K562 (cell line): ENCODE data around the gene CD1D. TPM values are rescaled to one million over a fixed set of nuclear protein-coding genes. Genes with fewer than 3 reads are reported as not detected.
A peak's percentile ranks its signal among the peaks of the same experiment; 100 is the strongest.

Experiments used
- BRF2 ChIP-seq: IDR thresholded peaks from 3 replicates; pipeline ENCODE4 v1.6.1; 2011; ENCODE audit warnings: borderline replicate concordance, mild to moderate bottlenecking; ENCODE audit not compliant: insufficient read length, insufficient read depth
- ELF1 ChIP-seq: fragments of 200-800 bp; sonication (Bioruptor generic); IDR thresholded peaks from 2 replicates; pipeline ENCODE4 v1.6.1; 2016; ENCODE audit warnings: missing genetic modification characterization, missing compliant biosample characterization
- FOSL1 ChIP-seq: fragments of 200-800 bp; sonication (Bioruptor generic); conservative IDR thresholded peaks from 2 replicates; pipeline ENCODE4 v1.6.1; 2016; ENCODE audit warnings: missing genetic modification characterization, missing compliant biosample characterization
- HMBOX1 ChIP-seq: sonication (generic); IDR thresholded peaks from 2 replicates; pipeline ENCODE4 v1.6.1; 2016
- HNRNPUL1 ChIP-seq: fragments of 200-400 bp; formaldehyde crosslinking; IDR thresholded peaks from 2 replicates; pipeline ENCODE4 v1.6.1; 2017; ENCODE audit warnings: low read length
- MTA3 ChIP-seq: fragments of 450-650 bp; formaldehyde crosslinking; IDR thresholded peaks from 2 replicates; pipeline ENCODE4 v1.6.1; 2017; ENCODE audit warnings: mild to moderate bottlenecking, borderline replicate concordance
- POLR2B ChIP-seq: fragments of 450-650 bp; IDR thresholded peaks from 2 replicates; pipeline ENCODE4 v1.6.1; 2018; ENCODE audit warnings: low read depth; ENCODE audit not compliant: partially characterized antibody
- POLR2G ChIP-seq: fragments of 200-400 bp; formaldehyde crosslinking; IDR thresholded peaks from 2 replicates; pipeline ENCODE4 v1.6.1; 2017; ENCODE audit warnings: low read depth, mild to moderate bottlenecking, antibody characterized with exemption, low read length, moderate library complexity
- PTTG1 ChIP-seq: fragments of 450-650 bp; IDR thresholded peaks from 2 replicates; pipeline ENCODE4 v1.6.1; 2016; ENCODE audit warnings: low read depth, mild to moderate bottlenecking, missing genetic modification characterization, missing compliant biosample characterization
- SNRNP70 ChIP-seq: fragments of 200-400 bp; formaldehyde crosslinking; optimal IDR thresholded peaks from 2 replicates; pipeline ENCODE3; 2017; ENCODE audit warnings: low read depth, low read length
- SRF ChIP-seq, 2 experiments: fragments of 250-450, 450-650 bp in 1 of 2; sonication (Bioruptor Pico) in 1 of 2; sonication (generic) in 1 of 2; formaldehyde crosslinking; IDR thresholded peaks; 2 replicates each; pipeline versions ENCODE4 v1.5.0 to v1.5.1; 2020 to 2022; ENCODE audit warnings: mild to moderate bottlenecking in 1 of 2, missing genetic modification reagents in 1 of 2
- SRSF9 ChIP-seq: fragments of 200-400 bp; formaldehyde crosslinking; IDR thresholded peaks from 2 replicates; pipeline ENCODE4 v1.6.1; 2017; ENCODE audit warnings: low read depth, low read length, borderline replicate concordance
- XRCC3 ChIP-seq: fragments of 450-650 bp; IDR thresholded peaks from 2 replicates; pipeline ENCODE4 v1.6.1; 2017; ENCODE audit warnings: mild to moderate bottlenecking, moderate library complexity
- ZNF253 ChIP-seq: fragments of 250-450 bp; sonication (Bioruptor Pico); conservative IDR thresholded peaks from 2 replicates; pipeline ENCODE4 v1.6.1; 2021; ENCODE audit warnings: mild to moderate bottlenecking
- ZNF75A ChIP-seq: fragments of 450-650 bp; formaldehyde crosslinking; IDR thresholded peaks from 2 replicates; pipeline ENCODE4 v1.4.0; 2020; ENCODE audit warnings: mild to moderate bottlenecking
- polyA plus RNA-seq, 8 experiments: library from polyadenylated mRNA; depleted of rRNA in 4 of 8; stranded (reverse) in 5 of 8; unstranded in 3 of 8; fragments of >200 nt; fragmentation: Nextera tagmentation in 2 of 8; fragmentation: Illumina TruSeq in 1 of 8; extraction: Ambion mirVana in 2 of 8; extraction: Trizol in 1 of 8; gene quantifications; 2 replicates each; pipeline versions ENCODE4 v1.2.1 to v1.2.3, GENCODE V29; 2011 to 2014; ENCODE audit warnings: inconsistent platforms in 1 of 8, missing spikeins in 1 of 8
- total RNA-seq, 7 experiments: library from RNA; depleted of rRNA in 6 of 7; stranded (reverse); fragments of >200 nt in 6 of 7; fragmentation: Illumina TruSeq in 2 of 7; extraction: Trizol in 2 of 7; gene quantifications; 2 replicates each; pipeline versions ENCODE4 v1.2.1 to v1.2.3, GENCODE V29; 2011 to 2021; ENCODE audit warnings: low replicate concordance in 1 of 7
- TF ChIP-seq, protein P1 (sequence below): fragments of 450-650 bp; formaldehyde crosslinking; conservative IDR thresholded peaks from 2 replicates; pipeline ENCODE4 v1.4.0; 2022; ENCODE audit warnings: mild to moderate bottlenecking, missing genetic modification characterization
- TF ChIP-seq, protein P2 (sequence below): sonication (generic); formaldehyde crosslinking; IDR thresholded peaks from 2 replicates; pipeline ENCODE4 v1.8.0; 2022; ENCODE audit warnings: mild to moderate bottlenecking, missing genetic modification reagents
- TF ChIP-seq, protein P3 (sequence below): fragments of 450-650 bp; IDR thresholded peaks from 2 replicates; pipeline ENCODE4 v1.6.1; 2016; ENCODE audit warnings: antibody characterized with exemption
- TF ChIP-seq, protein P4 (sequence below): sonication (generic); formaldehyde crosslinking; IDR thresholded peaks from 2 replicates; pipeline ENCODE4 v1.8.0; 2022; ENCODE audit warnings: missing genetic modification reagents, mild to moderate bottlenecking, borderline replicate concordance

Gene CD1D
- total and polyA plus RNA-seq, 9 of the 15 experiments (the other 6 are each of a cell fraction or from before 2014, with no cell fraction given) = 0.03 TPM; not detected in 8

- 0 out of 2 replicates have a peak, but pooled peaks have one; percentile 40 for TF ChIP-seq HMBOX1
- no peak for TF ChIP-seq POLR2B
- TF ChIP-seq, protein P1, sequence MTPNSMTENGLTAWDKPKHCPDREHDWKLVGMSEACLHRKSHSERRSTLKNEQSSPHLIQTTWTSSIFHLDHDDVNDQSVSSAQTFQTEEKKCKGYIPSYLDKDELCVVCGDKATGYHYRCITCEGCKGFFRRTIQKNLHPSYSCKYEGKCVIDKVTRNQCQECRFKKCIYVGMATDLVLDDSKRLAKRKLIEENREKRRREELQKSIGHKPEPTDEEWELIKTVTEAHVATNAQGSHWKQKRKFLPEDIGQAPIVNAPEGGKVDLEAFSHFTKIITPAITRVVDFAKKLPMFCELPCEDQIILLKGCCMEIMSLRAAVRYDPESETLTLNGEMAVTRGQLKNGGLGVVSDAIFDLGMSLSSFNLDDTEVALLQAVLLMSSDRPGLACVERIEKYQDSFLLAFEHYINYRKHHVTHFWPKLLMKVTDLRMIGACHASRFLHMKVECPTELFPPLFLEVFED = no peak
- no peak for TF ChIP-seq HNRNPUL1
- no peak for TF ChIP-seq PTTG1 (tag)
- TF ChIP-seq, protein P2, sequence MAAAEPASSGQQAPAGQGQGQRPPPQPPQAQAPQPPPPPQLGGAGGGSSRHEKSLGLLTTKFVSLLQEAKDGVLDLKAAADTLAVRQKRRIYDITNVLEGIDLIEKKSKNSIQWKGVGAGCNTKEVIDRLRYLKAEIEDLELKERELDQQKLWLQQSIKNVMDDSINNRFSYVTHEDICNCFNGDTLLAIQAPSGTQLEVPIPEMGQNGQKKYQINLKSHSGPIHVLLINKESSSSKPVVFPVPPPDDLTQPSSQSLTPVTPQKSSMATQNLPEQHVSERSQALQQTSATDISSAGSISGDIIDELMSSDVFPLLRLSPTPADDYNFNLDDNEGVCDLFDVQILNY (CRISPR knock-in tag) = no peak
- TF ChIP-seq ZNF253 (CRISPR knock-in tag) = no peak
- TF ChIP-seq SNRNP70 = no peak
- TF ChIP-seq POLR2G = no peak
- TF ChIP-seq FOSL1 (tag) = 0 out of 2 replicates have a peak, but pooled peaks have one; percentile 7
- 0 out of 2 replicates have a peak, but pooled peaks have one; percentile 16 for TF ChIP-seq MTA3
- TF ChIP-seq, protein P3, sequence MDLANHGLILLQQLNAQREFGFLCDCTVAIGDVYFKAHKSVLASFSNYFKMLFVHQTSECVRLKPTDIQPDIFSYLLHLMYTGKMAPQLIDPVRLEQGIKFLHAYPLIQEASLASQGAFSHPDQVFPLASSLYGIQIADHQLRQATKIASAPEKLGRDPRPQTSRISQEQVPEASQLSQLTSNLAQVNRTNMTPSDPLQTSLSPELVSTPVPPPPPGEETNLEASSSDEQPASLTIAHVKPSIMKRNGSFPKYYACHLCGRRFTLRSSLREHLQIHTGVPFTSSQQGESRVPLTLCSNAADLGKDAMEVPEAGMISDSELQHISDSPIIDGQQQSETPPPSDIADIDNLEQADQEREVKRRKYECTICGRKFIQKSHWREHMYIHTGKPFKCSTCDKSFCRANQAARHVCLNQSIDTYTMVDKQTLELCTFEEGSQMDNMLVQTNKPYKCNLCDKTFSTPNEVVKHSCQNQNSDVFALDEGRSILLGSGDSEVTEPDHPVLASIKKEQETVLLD = peak; percentile 91
- no peak for TF ChIP-seq BRF2
- TF ChIP-seq ELF1 = peak; percentile 70
- TF ChIP-seq SRF (CRISPR knock-in tag; IDR thresholded peaks at IDR 0.05) = no peak
- TF ChIP-seq, protein P4, sequence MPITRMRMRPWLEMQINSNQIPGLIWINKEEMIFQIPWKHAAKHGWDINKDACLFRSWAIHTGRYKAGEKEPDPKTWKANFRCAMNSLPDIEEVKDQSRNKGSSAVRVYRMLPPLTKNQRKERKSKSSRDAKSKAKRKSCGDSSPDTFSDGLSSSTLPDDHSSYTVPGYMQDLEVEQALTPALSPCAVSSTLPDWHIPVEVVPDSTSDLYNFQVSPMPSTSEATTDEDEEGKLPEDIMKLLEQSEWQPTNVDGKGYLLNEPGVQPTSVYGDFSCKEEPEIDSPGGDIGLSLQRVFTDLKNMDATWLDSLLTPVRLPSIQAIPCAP (CRISPR knock-in tag) = no peak
- TF ChIP-seq ZNF75A (CRISPR knock-in tag) = no peak
- TF ChIP-seq SRSF9 = no peak
- no peak for TF ChIP-seq XRCC3
Observed at GRCh38 chr1:158149577-158150269, 31.0 kb upstream of the CD1D start (continued).
